ENCODE results near the gene KCTD2. TPM values are rescaled to one million over a fixed set of nuclear protein-coding genes. Genes with fewer than 3 reads are reported as not detected.

Gene KCTD2
- total RNA-seq, 1 experiment from 2014 or later: 34.9 TPM

GRCh38 chr17:75049706-75050105, 2.7 kb downstream of the KCTD2 start:
- no peak for TF ChIP-seq REST (IDR thresholded peaks at IDR 0.05; ENCODE audit: insufficient read depth in 1 of 2, low read depth in 2 of 2, low read length in 1 of 2)
- no peak for TF ChIP-seq SIN3A (IDR thresholded peaks at IDR 0.05; ENCODE audit: borderline replicate concordance, insufficient read depth, low read depth, low read length)
- TF ChIP-seq TCF7L2 (IDR thresholded peaks at IDR 0.05; ENCODE audit: low read depth, low read length): no peak
- no peak for TF ChIP-seq CTCF (IDR thresholded peaks at IDR 0.05)
- TF ChIP-seq POLR2AphosphoS5 (IDR thresholded peaks at IDR 0.05; ENCODE audit: low read depth, low read length): no peak
- POLR2A ChIA-PET: no interaction called here

GRCh38 chr17:75051941-75052340, 4.9 kb downstream of the KCTD2 start:
- ATAC-seq (no peak), DNase-seq (ENCODE audit: low read depth, low spot score) (no peak)
- ChIA-PET CTCF (no interaction called here), POLR2A (no interaction called here)
- Histone ChIP-seq H3K9me3 (ENCODE audit: control insufficient read depth, insufficient read depth, low read depth, low read length) (no peaks in the 10 kb centered on the region), H3K27ac (ENCODE audit: low read length) (no peak overlapping the region), H3K27me3 (ENCODE audit: control insufficient read depth, insufficient read depth, low read length) (no peaks in the 10 kb centered on the region), H3K4me1 (ENCODE audit: control insufficient read depth, insufficient read depth, low read length) (peaks cover 15% of the 10 kb centered on the region), H3K36me3 (ENCODE audit: control insufficient read depth, insufficient read depth, low read length) (peaks cover 16% of the 10 kb centered on the region; the same call in 1 of the 2 replicates), H3K4me3 (ENCODE audit: low read depth in 2 of 2, low read length in 2 of 2) (no peak overlapping the region)
- intact Hi-C loops (cut with micrococcal nuclease; ENCODE audit: unreplicated experiment): no loop called here
- BruUV-seq (replicated peaks): no TSS peak
- in situ Hi-C loops (cut with HindIII; ENCODE audit: low pct_unique_long_range_greater_than_20kb, low sequenced_read_pairs): no loop called here
- TF ChIP-seq SIN3A (IDR thresholded peaks at IDR 0.05; ENCODE audit: borderline replicate concordance, insufficient read depth, low read depth, low read length) (no peak), REST (IDR thresholded peaks at IDR 0.05; ENCODE audit: insufficient read depth in 1 of 2, low read depth in 2 of 2, low read length in 1 of 2) (no peak), CTCF (IDR thresholded peaks at IDR 0.05) (no peak), POLR2AphosphoS5 (IDR thresholded peaks at IDR 0.05; ENCODE audit: low read depth, low read length) (no peak), TCF7L2 (IDR thresholded peaks at IDR 0.05; ENCODE audit: low read depth, low read length) (no peak)

More at GRCh38 chr17:75049706-75050105, 2.7 kb downstream of the KCTD2 start:
- in situ Hi-C loops (cut with HindIII; ENCODE audit: low pct_unique_long_range_greater_than_20kb, low sequenced_read_pairs) (no loop called here), intact Hi-C loops (cut with micrococcal nuclease; ENCODE audit: unreplicated experiment) (no loop called here)
- H3K36me3 ChIP-seq (ENCODE audit: control insufficient read depth, insufficient read depth, low read length): peaks cover 11% of the 10 kb centered on the region; the same call in 1 of the 2 replicates
- no peak overlapping the region for H3K27ac ChIP-seq (ENCODE audit: low read length)
- H3K9me3 ChIP-seq (ENCODE audit: control insufficient read depth, insufficient read depth, low read depth, low read length): no peaks in the 10 kb centered on the region
- H3K4me1 ChIP-seq (ENCODE audit: control insufficient read depth, insufficient read depth, low read length): peaks cover 15% of the 10 kb centered on the region
- ATAC-seq (no peak), DNase-seq (ENCODE audit: low read depth, low spot score) (no peak)
- H3K4me3 ChIP-seq (ENCODE audit: low read depth in 2 of 2, low read length in 2 of 2): no peak overlapping the region
- H3K27me3 ChIP-seq (ENCODE audit: control insufficient read depth, insufficient read depth, low read length): no peaks in the 10 kb centered on the region
- TSS peak; percentile 68 for BruUV-seq (replicated peaks)
- CTCF ChIA-PET: no interaction called here

Data from Panc1 (cell line).